ENCODE data around the gene SLC35F2.
"Not testable (repeated sequence)": the region's sequence is repeated elsewhere in the genome, so short reads cannot be mapped to it uniquely, and the experiment has no call there.

Gene SLC35F2

GRCh38 chr11:107840129-107840484, 18.5 kb downstream of the SLC35F2 start:
- no peak for DNase-seq

GRCh38 chr11:107836851-107837250, 21.7 kb downstream of the SLC35F2 start:
- no peak for DNase-seq

GRCh38 chr11:107834995-107835394, 23.6 kb downstream of the SLC35F2 start:
- DNase-seq = no peak

- DNase-seq = not testable (repeated sequence)
These were observed 24.7 kb downstream of the SLC35F2 start for GRCh38 chr11:107833926-107834325.

GRCh38 chr11:107830915-107831540, 27.6 kb downstream of the SLC35F2 start:
- no peak for DNase-seq

- DNase-seq = no peak
These were observed 31.5 kb downstream of the SLC35F2 start for GRCh38 chr11:107827041-107827440.

- DNase-seq = no peak
These were observed 32.7 kb downstream of the SLC35F2 start for GRCh38 chr11:107825875-107826274.

- DNase-seq = peak; percentile 58
These were observed 33.8 kb downstream of the SLC35F2 start for GRCh38 chr11:107824668-107825369.

GRCh38 chr11:107821199-107821927, 37.2 kb downstream of the SLC35F2 start:
- peak; percentile 67 for DNase-seq

GRCh38 chr11:107819361-107820014, 39.1 kb downstream of the SLC35F2 start:
- DNase-seq = peak; percentile 27

GRCh38 chr11:107818491-107818890, 40.1 kb downstream of the SLC35F2 start:
- no peak for DNase-seq

- DNase-seq = no peak
These were observed 42.6 kb downstream of the SLC35F2 start for GRCh38 chr11:107816028-107816427.

- no peak for DNase-seq
These were observed 47.7 kb downstream of the SLC35F2 start for GRCh38 chr11:107810875-107811274.

GRCh38 chr11:107808521-107808920, 50.1 kb downstream of the SLC35F2 start:
- no peak for DNase-seq

GRCh38 chr11:107804971-107805370, 53.6 kb downstream of the SLC35F2 start:
- no peak for DNase-seq

GRCh38 chr11:107804211-107804610, 54.4 kb downstream of the SLC35F2 start:
- DNase-seq = no peak

GRCh38 chr11:107801641-107802040, 56.9 kb downstream of the SLC35F2 start:
- no peak for DNase-seq

- peak; percentile 55 for DNase-seq
These were observed 59.2 kb downstream of the SLC35F2 start for GRCh38 chr11:107799218-107799859.

- DNase-seq = no peak
These were observed 66.5 kb downstream of the SLC35F2 start for GRCh38 chr11:107792049-107792443.

- no peak for DNase-seq
These were observed 67.1 kb downstream of the SLC35F2 start for GRCh38 chr11:107791343-107792048.

GRCh38 chr11:107789767-107790166, 68.8 kb downstream of the SLC35F2 start:
- no peak for DNase-seq

GRCh38 chr11:107787733-107788132, 70.9 kb downstream of the SLC35F2 start:
- no peak for DNase-seq
